ENCODE data around the gene CETN2.
"Not testable (repeated sequence)": the region's sequence is repeated elsewhere in the genome, so short reads cannot be mapped to it uniquely, and the experiment has no call there.

Gene CETN2

DNA sequence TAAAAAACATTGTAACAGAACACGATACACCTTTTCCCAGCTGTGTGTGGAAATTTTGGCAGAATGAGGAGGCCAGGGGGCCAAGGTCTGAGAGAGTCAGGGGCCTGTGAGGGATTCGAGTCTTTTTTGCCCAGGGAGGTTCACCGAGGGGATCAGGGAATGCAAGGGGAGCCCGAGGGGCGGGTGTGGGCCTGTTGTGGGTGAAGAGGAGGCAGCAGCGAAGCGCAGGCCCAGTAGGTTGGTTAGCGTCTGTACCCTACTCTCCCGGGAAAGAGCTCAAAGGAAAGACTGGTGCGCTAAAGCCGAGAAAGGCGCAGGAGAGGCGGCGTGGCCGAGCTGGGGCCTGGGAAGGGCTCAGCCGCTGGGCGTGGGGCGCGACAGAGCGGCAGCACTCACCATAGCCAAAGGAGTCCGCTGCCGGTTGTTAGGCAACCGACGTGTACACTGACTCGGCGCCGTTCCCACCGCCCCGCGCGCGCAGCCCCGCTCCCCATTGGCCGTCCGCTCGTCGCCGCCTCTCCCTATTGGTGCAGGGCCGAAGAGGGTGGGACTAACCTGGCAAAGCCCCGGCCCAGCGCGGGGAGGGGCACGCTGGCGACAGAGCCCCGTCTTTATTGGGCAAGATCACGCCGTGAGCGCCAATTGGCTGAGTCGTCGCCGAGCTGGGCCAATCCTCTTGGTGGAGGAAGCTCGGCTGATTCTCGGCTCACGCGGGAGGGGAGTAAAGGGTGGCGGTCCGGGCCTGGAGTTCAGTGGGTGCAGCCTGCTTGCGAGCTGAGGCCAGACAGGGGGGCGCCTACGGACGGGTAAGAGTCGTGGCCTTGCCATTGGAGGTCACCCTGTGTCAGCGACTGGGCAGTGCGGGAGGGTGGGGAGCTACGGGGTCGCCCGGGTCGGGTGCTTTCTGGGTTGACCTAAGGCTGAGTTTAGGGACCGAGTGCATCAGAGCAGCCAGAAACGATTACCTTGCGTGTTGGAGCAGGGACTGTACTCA is at the start of gene CETN2, which contains the start of gene NSDHL:
CETN2 (minus strand) TSS at position 446 of the 994 bp plus-strand sequence; CDS start at position 399, 47 bp downstream.
NSDHL (plus strand) TSS at position 752 of the 994 bp plus-strand sequence. CDS start 15,262 bp downstream, outside the sequence.
- DNase-seq (ENCODE audit: low read depth) = peak; percentile 86

DNA sequence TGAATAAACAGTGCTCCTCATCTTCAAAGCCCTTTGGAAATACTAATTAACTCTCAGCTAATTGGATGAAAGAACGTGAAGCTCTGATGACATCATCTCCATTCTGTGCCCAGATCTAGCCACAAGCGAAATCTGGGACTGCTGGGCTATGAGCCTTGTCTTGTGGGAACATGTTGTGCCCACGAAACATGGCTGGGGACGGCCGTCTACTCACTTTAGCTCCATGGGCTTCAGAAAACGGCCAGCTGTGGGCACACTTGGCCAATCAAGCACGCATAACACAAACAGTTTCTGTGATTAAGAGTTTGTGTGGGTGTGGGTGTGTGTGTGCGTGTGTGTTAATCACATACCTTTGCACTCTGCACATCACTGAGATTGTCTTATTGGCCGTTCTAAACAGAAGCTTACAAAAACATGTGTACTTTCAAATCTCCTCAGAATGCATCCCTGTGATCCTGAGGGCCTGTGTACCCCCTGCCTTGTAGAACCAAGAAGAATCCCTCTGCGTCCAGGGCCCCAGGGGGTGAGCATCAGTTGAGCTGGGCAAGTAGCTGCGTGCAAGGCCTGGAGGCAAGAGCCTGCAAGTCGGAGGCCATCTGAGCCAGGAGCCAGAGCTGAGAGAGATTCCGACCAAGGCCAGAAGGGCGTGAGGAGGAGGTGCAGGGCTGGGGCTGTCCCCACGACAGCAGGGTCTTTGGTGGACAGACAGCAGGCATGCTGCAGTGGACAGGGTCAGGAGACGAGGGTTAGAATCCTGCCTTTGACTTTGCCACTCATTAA is 48.6 kb upstream of the CETN2 start:
- DNase-seq (ENCODE audit: low read depth) = no peak

DNA sequence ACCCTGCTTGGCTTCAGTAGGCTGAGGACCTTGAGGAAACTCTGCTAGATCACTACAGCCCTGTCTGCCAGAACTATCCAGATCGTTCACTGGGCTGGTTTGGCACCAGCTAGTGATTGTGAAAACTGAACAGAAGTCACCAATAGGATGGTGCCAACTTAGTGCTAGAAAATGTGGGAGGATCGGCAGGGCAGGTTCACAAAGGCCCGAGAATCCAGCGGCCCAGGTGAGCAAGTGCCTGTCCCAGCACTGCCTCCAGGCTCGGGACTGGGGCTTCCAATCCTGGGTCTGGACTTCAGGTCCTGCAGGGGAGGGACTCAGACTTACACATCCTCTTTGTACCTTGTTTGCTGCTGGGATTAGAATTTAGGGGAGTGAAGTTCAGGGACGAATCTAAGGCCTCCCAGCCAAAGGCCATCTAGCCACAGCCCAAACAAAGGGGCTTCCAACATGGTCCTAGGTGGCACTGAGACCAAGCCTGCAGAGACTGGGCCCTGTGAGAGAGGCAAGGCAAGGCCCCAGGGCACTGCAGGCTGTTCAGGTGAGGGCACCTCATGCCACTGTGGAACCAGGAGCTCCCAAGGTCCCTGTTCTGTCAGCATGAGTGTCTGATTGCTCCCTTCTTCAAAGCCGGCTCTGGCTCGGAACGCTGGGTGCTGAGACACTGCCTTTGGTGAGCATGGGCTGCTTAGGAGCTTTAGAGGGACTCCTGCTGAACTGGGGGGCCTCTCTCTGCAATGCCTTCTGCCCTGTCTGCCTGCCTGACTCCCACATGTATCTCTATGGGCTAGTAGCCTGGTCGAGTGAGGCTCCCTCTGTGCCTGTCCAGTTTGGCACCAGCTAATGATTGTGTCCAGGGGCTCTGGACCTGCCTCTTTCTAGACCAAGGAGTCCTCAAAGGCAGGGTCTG is 46.6 kb upstream of the CETN2 start:
- DNase-seq (ENCODE audit: low read depth) = no peak

DNA sequence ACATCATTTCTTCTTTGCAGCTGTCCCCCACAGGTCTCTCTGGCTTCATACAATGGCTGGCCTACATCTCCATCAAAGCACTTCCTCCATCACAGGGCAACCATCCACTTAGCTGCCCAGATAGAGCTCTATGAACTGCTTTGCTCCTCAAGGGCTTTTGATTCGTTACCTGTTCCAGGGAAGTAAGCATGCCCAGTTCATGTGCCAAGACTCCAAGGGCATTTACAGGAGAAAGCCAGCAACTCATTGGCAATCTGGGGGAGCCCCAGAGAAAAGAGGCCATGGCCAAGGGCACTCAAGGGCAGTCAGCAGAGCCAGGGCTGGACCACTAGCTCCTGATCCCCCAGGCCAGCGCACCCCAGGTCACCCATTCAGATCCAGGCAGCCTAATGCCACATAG is 42.8 kb upstream of the CETN2 start:
- no peak for DNase-seq (ENCODE audit: low read depth)

DNA sequence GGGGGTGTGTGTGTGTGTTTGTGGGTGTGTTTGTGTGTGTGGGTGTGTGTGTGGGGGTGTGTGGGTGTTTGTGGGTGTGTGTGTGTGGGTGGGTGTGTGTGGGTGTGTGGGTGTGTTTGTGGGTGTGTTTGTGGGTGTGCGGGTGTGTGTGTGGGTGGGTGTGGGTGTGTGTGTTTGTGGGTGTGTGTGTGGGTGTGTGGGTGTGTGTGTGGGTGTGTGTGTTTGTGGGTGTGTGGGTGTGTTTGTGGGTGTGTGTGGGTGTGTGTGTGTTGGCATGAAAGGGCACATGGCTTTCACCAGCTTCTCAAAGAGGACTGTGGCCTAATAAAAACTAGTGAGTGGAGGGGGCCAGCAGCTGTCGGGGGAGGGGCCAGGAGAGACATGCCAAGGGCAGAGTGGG is 42.0 kb upstream of the CETN2 start:
- DNase-seq (ENCODE audit: low read depth) = no peak

DNA sequence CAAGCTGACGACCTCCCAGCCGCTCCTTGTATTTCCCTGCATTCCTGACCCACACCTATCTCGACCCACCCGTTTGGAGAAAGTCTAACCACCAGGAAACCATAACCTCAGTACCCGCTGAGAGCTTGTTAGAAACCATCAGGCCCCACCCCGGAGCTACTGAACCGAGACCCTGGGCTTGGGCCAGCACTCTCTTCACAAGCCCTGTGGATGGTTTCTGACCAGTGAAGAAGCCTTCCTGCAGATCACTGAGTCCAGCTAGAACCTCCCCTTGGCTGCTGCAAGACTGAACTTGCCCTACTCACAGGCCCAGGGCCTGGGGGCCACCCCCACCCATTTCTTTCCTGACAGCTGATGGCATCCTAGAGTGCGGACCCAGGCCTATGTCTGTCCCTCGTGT is 40.7 kb upstream of the CETN2 start:
- DNase-seq (ENCODE audit: low read depth) = no peak

DNA sequence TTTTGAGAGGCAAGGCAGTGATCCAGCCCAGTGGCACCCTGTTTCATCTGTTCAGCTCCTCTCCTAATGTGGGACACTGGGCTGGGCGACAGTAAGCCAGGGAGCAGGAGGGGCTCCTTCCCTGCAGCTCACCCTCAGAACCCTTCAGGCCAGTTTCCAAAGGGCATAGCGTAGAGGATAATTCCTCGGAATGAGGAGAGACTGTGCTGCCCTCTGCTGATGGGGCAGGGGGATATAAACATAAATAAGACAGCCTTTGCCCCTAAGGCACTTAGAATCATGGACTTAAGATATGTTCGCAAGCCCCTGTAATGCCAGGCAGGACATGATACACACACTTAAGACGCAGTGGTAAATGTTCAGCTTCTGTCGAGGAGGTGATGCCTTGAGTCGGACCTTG is 39.4 kb upstream of the CETN2 start:
- no peak for DNase-seq (ENCODE audit: low read depth)

DNA sequence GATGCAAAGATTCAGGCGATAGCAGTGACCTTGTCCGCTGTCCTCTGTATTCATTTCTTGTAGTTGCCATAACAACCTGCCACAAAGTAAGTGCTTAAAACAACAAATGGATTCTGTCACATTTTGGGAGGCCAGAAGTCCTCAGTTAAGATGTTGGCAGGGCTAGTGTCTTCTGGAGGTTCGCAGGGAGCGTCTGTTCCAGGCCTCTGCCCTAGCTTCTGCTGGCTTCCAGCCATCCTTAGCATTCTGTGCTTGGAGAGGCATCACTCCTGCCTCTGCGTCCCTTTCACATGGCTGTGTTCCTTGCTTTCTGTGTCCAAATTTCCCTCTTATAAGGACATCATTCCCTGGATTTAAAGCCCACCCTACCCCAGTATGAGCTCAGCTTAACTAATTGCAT is 35.8 kb upstream of the CETN2 start:
- no peak for DNase-seq (ENCODE audit: low read depth)

DNA sequence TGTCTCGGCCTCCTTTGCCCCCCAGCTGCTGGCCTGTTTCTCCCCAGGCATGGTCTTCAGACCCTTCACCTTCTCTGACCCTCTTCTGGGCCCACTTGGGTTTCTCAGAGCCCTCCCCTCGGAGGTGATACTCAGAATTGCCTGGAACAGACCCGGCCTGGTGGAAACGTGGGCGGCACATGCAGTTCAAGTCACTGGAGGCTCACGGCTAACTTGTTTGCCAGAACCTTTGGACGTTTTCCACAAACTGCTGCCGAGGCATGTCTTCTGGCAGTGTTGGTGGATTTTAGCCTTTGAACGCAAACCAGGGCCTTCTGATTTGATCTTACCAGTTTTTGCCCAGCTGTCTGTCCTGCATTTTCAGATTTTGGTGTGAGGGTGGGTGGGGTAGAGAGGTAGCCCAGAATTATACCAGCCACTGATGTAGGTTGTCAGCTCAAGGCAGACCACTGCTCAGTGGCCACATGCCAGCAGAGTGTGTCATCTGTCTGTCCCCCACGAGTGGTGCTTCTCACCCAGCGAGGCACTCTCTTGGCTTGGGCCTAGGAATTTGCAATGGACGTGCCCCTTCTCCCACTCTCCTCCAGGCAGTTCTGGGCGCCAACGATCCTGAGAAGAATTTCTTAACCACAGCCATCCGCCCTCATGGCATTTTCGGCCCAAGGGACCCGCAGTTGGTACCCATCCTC is 34.8 kb upstream of the CETN2 start:
- no peak for DNase-seq (ENCODE audit: low read depth)

DNA sequence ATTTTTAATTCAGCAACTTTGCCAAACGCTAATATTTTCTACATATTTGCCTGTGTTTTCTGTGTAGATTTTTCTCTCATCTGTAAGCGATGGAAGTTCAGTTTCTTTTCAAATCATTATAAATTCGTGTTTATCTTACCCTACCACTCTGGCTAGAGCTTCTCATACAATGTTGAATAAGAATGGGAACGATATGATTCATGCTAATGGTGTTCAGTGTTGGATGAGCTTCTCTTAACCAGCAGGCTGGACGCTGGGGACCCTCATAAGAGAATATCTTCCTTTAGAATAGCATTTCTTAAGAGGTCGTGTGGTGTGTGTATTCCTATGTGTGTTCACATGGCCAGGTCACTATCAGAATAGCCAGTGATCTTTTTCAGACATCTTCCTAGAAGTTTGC is 31.3 kb upstream of the CETN2 start:
- DNase-seq (ENCODE audit: low read depth) = no peak

DNA sequence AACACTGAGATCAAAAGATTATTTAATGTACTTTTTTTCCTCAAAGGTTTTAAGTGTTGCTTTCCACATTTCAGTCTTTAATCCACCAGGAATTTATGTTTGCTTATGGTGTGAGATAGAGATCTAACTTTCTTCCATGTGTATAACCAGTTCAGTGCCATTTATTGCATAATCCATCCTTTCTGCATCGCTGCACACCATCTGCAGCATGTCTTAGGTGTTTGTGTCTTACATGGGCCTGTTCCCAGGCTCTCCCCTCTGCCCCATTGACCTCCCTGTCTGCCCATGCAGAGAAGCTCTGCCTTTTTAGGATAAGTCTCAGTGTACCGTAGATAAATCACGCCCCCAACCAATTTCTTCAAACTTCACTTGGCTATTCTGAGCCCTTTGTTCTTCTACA is 30.6 kb upstream of the CETN2 start:
- no peak for DNase-seq (ENCODE audit: low read depth)

DNA sequence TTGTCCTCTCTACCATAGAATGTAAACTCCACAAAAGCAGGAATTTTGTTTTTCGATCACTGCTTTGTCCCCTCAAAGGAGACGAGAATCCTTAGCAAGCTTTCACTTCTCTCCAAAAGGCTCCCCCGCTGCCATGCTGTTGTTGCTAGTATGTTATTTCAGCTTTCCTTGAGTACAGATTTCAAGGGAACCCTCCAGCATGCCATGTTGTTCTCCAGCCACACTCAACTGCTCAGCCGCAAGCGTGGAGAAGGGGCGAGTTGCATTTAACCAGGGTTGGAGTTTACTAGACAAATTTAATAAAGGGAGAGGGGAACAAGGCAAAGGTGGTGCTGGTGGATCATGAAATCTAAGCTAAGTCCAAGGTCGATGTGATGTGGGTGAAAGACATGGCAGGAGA is 23.4 kb upstream of the CETN2 start:
- no peak for DNase-seq (ENCODE audit: low read depth)

DNA sequence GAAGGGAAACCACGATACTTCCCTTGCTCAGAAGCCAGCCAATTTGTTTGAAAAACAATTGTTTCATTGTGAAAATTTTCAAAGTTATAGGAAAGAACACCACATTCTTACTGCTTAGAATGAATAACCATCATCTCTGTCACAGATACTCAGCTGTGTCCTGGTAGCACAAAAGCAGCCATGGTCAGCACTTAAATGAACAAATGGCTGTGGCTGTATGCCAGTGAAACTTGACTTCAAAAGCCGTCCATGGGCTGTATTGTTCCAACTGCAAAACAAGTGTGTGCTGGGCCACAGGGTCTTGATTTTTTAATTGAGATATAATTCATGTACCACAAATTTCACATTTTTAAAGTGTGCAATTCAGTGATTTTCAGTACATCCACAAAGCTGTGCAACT is 19.9 kb upstream of the CETN2 start:
- DNase-seq (ENCODE audit: low read depth) = no peak

DNA sequence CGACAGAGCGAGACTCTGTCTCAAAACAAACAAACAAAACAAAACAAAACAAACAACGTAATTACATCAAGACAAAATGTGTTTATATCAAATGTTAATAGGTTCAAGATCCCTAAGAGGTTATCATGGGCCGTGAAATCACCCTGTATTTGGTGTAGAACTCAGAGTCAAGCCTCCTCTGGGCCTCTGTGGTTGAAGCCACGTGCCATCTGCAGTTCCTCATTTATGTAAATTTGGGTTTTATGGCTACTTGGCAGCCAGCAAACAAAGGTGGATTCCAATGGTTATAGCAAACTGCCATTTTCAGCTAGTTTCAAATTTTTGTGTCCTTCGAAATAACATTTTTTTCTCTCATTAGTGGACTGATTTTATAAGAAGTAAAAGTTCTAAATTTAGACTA is 16.7 kb upstream of the CETN2 start:
- no peak for DNase-seq (ENCODE audit: low read depth)

DNA sequence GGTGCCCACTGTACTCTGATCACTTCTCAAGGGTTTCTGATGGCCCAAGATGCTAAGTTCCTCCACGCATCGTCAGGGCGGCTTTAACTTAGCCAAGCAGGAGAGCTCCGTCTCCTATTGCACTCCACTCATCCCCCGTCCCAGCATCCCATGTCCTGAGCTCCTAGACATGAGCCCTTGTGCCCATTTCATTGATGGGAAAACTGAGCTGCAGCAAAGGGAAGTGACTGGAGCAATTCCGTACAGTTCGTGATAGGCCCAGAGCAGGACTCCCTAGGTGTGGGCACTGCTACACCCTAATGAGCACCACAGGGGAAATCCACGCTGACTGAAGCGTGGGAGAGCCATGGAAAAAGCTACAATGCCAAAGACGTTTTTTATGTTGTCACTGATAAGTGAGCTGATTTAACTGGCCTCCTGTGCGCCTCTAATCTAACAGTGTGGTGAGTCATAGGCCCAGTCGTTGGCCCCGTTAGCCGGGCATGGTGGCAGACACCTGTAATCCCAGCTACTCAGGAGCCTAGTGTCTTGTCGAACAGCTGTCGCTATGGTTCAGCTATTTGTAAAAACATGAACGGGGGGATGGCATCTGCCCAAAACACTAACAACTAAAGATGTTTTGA is 15.2 kb upstream of the CETN2 start:
- DNase-seq (ENCODE audit: low read depth) = no peak

DNA sequence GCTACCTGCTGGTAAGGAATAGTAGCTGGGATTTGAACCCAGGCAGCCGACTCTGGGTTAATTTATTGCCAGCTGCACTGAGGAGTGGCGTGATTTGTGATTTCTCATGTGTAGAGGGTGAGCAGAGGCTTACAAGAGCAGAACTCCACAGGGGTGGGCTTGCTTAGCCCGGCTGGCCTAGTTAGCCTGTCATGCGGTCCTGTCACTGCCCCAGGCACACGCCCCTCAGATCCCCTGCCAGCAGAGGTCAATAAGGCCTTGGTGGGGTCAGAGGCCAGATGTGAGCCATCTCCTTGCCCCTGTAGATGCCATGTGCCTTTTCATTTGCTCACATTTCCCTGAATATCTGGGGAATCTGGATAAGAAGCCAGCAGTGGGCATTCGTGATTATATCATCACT is 13.7 kb upstream of the CETN2 start:
- no peak for DNase-seq (ENCODE audit: low read depth)

DNA sequence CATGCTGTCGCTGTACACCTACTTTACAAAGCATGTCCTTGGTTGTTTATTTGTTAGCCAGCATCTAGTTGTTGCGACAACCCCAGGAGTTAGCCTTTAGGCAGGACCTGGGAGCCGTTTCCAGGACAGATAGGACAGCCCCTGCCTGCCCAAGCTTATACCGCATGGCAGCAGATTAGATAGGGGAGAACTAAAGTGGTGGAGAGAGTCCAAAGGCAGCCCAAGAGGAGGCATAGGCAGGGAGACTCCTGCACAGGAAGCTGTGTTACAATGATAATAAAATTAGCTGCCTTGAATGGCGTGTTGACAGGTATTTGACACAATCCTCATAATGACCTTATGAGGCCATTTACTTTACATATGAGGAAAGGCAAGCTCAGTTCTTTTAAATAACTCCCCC is 13.3 kb upstream of the CETN2 start:
- no peak for DNase-seq (ENCODE audit: low read depth)

DNA sequence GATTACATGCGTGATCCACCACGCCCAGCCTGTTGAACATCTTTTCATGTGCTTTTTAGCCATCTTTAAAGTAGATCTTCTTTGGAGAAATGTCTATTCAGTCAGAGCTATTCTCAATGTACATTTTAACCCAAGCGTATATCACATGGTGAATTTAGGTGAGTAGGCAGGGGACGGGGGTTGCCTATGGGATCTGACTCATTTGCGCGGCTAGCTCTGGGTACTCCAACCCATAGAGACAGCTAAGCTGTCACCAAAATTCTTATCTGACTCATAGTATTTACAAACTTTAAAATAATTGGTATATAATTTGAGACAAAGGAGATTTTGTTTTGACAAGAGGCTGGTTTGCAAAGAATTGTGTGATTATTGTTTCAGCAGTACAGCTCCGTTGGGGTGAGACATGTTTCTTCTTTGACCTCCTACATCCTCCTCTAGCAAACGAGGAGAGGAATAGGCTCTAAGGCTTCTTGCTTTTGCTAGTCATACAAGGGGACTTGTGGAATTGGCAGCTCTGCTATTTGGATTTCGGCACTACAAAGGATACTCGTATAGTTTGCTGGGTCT is 12.3 kb upstream of the CETN2 start:
- no peak for DNase-seq (ENCODE audit: low read depth)

DNA sequence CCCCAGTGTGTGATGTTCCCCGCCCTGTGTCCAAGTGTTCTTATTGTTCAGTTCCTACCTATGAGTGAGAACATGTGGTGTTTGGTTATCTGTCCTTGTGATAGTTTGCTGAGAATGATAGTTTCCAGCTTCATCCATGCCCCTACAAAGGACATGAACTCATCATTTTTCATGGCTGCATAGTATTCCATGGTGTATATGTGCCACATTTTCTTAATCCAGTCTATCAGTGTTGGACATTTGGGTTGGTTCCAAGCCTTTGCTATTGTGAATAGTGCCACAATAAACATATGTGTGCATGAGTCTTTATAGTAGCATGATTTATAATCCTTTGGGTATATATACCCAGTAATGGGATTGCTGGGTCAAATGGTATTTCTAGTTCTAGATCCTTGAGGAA is 4.9 kb upstream of the CETN2 start:
- DNase-seq (ENCODE audit: low read depth) = not testable (repeated sequence)

DNA sequence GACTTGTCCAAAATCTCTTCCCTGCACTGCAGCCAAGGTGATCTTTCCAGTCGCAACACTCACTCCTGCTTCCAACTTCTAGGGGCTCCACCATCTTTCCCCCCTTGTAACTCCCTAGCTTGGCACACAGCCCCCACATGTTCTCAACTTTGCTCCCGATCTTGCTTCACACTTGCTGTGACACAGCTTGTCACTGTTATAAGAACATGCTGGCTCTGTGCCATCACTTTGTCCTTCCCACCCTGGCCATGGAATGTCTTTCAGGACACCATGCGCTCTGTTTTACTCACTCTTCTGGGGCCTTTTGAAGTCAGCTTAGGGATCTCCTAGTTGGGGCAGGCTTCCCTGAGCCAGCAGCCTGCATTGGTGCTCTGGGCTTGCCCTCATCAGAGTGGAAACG is 2.8 kb upstream of the CETN2 start:
- no peak for DNase-seq (ENCODE audit: low read depth)

DNA sequence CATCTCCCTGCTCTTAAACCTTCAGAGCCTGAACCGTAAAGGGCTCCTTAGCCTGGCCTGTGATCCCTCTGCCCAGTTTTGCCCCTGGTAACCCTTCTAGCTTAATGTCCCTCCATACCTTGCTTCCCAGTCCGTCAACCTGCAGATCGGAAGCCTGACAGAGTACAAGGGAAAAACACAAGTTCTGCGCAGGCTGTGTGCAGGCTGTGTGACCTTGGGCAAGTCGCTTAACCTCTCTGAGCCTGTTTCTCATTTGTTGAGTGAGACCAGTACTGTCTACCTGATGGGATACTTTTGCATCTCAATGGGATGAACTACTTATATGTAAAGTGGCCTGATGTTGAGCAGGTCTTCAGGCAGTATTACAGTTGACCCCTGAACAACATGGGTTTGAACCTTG is 2.0 kb upstream of the CETN2 start:
- DNase-seq (ENCODE audit: low read depth) = no peak
